ENCODE measurements around the gene DOCK11. TPM values are rescaled to one million over a fixed set of nuclear protein-coding genes. Genes with fewer than 3 reads are reported as not detected.

The DOCK11 gene
- total and polyA plus RNA-seq, 9 donors, result 16.1 to 35.5 (median 21.9) TPM

DNA sequence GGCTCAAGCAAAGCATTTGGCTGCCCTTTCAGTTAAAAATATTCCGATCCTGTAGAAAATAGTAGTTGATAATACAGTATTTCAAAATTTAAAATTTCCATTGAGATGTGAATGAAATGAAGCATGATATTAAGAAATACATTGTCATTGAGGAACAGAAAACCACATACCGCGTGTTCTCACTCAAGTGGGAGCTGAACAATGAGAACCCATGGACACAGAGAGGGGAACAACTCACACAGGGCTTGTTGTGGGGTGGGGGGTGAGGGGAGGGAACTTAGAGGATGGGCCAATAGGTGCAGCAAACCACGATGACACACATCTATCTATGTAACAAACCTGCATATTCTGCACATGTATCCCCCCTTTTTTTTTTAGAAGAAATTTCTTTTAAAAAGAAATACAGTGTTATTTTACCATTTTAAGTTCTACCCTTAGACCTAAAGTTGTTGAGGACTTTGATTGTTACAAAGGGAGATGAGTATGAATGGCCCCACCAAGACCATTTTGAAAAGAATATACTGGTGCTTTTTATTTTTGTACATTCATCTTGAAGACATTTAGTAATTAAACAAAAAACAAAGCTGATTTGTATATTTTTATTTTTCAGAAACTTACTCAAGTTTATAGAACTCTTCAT lies 179.8 kb downstream of the DOCK11 start:
- Histone ChIP-seq H3K4me3 (ENCODE audit: low read length) (no peak overlapping the region), H3K27me3 (ENCODE audit: control insufficient read depth, insufficient read depth, low read length) (no peaks in the 10 kb centered on the region), H3K27ac (ENCODE audit: low read length) (no peak overlapping the region), H3K9me3 (replicated peaks; ENCODE audit: control insufficient read depth, low read depth, low read length) (no peaks in the 10 kb centered on the region), H3K36me3 (ENCODE audit: control insufficient read depth, insufficient read depth, low read length) (no peaks in the 10 kb centered on the region), H3K4me1 (ENCODE audit: control insufficient read depth, insufficient read depth, low read length) (no peaks in the 10 kb centered on the region)
- DNase-seq, result no peak
- WGBS (ENCODE audit: insufficient coverage), result 90% methylated on average over 2 of the region's 4 CpGs

DNA sequence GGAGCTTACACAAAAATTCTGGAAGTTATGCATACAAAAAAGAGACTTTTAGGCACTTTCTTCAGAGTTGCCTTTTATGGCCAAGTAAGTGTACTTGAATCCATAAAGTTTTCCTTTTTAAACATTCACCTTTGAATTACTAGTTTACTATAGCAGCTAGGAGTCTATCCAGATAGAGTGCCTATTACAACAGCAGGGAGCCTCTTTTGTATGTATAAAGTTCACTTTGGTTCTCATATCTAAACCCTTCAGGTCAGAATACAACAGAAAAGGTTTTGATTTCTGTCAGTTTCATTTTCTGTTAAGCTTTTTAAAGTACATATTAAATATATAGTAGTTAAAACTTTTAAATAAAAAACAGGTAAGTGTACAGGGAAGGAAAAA lies 180.3 kb downstream of the DOCK11 start:
- Histone ChIP-seq H3K9me3 (replicated peaks; ENCODE audit: control insufficient read depth, low read depth, low read length) (no peaks in the 10 kb centered on the region), H3K27ac (ENCODE audit: low read length) (no peak overlapping the region), H3K36me3 (ENCODE audit: control insufficient read depth, insufficient read depth, low read length) (no peaks in the 10 kb centered on the region), H3K4me1 (ENCODE audit: control insufficient read depth, insufficient read depth, low read length) (no peaks in the 10 kb centered on the region), H3K27me3 (ENCODE audit: control insufficient read depth, insufficient read depth, low read length) (no peaks in the 10 kb centered on the region), H3K4me3 (ENCODE audit: low read length) (no peak overlapping the region)
- DNase-seq, result no peak

DNA sequence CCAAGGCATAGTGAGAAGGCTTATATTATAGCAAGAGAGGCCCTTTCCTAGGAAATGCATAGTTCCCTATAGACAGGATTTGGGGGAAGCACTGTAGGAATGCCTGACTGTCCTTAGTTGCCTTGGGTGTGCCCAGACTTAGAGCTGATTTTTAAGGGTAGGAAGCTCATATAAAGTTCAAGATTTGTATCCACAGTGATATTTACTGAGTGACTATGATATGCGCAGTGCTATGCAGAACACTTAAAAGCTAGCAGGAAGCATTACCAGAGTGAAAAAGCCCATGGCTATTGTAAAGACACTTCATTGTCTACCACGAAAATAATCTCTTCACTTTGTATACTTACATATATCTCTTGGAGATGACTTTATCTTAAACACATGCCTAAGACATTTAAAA lies 181.7 kb downstream of the DOCK11 start:
- Histone ChIP-seq H3K9me3 (replicated peaks; ENCODE audit: control insufficient read depth, low read depth, low read length) (no peaks in the 10 kb centered on the region), H3K27ac (ENCODE audit: low read length) (no peak overlapping the region), H3K36me3 (ENCODE audit: control insufficient read depth, insufficient read depth, low read length) (no peaks in the 10 kb centered on the region), H3K27me3 (ENCODE audit: control insufficient read depth, insufficient read depth, low read length) (no peaks in the 10 kb centered on the region), H3K4me3 (ENCODE audit: low read length) (no peak overlapping the region), H3K4me1 (ENCODE audit: control insufficient read depth, insufficient read depth, low read length) (no peaks in the 10 kb centered on the region)
- no peak for DNase-seq
- no CpG with 5 or more reads among the region's 2 CpGs for WGBS (ENCODE audit: insufficient coverage)

DNA sequence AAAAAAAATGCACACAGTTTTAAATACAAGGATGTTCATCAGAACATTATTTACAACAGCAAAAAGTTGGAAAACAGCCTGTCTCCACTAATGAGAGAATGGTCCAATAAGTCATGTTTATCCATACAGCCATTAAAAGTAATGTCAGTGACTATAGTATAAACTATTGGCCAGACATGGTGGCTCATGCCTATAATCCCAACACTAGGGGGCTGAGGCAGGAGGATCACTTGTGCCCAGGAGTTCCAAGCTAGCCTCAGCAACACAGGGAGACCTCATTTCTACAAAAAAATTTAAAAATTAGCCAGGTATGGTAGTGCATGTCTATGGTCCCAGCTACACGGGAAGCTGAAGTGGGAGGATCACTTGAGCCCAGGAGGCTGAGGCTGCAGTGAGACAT lies 183.7 kb downstream of the DOCK11 start:
- no CpG with 5 or more reads among the region's 1 CpG for WGBS (ENCODE audit: insufficient coverage)
- H3K4me3 ChIP-seq (ENCODE audit: low read length), result no peak overlapping the region
- H3K9me3 ChIP-seq (replicated peaks; ENCODE audit: control insufficient read depth, low read depth, low read length), result no peaks in the 10 kb centered on the region
- no peaks in the 10 kb centered on the region for H3K4me1 ChIP-seq (ENCODE audit: control insufficient read depth, insufficient read depth, low read length)
- no peak for DNase-seq
- H3K27me3 ChIP-seq (ENCODE audit: control insufficient read depth, insufficient read depth, low read length), result no peaks in the 10 kb centered on the region
- H3K36me3 ChIP-seq (ENCODE audit: control insufficient read depth, insufficient read depth, low read length), result no peaks in the 10 kb centered on the region
- no peak overlapping the region for H3K27ac ChIP-seq (ENCODE audit: low read length)

DNA sequence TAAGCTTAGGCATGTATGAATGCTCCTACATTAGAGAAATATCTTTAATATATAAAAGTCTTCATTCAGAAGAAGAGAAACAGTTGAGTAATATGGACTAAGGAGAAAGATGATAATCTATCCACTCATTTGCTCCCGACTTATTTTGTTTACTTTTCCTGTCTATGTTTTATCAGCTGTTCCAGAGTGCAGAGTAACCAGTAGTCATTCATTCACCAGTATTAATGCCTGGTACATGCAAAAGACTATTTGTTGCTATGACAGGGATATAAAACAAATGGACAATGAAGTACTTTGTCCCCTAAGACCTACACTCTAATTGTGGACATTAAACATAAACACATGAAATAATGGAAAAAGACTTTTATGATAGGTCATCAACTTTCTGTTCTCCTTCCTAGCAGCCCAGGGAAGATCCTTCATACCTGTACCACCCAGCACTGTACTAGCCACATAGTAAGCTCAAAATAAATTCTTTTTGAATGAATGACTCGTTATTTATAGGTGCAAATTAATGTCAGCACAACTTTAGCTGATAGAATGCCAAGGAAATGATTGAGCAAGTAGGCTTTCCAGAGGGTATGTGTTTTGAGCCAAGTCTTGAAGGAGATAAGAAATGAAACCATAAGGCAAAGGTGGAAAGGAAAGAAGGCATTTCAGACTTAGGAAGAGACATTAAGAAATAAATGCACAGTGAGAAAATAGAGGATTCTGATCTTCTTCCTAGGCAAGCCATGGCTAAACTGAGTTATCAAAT lies 186.8 kb downstream of the DOCK11 start:
- DNase-seq, result no peak
- no peaks in the 10 kb centered on the region for H3K36me3 ChIP-seq (ENCODE audit: control insufficient read depth, insufficient read depth, low read length)
- H3K9me3 ChIP-seq (replicated peaks; ENCODE audit: control insufficient read depth, low read depth, low read length), result no peaks in the 10 kb centered on the region
- 57% methylated on average over 1 of the region's 2 CpGs for WGBS (ENCODE audit: insufficient coverage)
- no peak overlapping the region for H3K4me3 ChIP-seq (ENCODE audit: low read length)
- no peaks in the 10 kb centered on the region for H3K27me3 ChIP-seq (ENCODE audit: control insufficient read depth, insufficient read depth, low read length)
- no peak overlapping the region for H3K27ac ChIP-seq (ENCODE audit: low read length)
- no peaks in the 10 kb centered on the region for H3K4me1 ChIP-seq (ENCODE audit: control insufficient read depth, insufficient read depth, low read length)

DNA sequence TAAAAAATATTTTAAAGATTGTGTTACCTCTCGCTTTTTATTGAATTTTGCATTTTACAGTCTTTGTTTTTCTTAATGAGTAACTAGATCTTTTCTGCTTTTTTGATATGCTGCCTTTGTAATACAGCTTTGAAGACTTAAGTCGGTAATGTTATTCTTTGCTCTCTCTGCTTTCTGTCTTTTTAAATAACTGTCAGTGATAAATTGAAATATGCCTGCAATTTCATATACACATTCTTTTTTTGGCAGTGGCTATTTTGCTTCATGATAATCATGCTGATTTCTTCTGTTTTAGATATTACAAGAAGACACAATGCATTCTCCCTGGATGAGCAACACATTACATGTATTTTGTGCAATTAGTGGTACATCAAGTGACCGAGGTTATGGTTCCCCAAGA lies 189.8 kb downstream of the DOCK11 start:
- no peaks in the 10 kb centered on the region for H3K36me3 ChIP-seq (ENCODE audit: control insufficient read depth, insufficient read depth, low read length)
- no peaks in the 10 kb centered on the region for H3K27me3 ChIP-seq (ENCODE audit: control insufficient read depth, insufficient read depth, low read length)
- 100% methylated on average over 1 of the region's 3 CpGs for WGBS (ENCODE audit: insufficient coverage)
- H3K27ac ChIP-seq (ENCODE audit: low read length), result no peak overlapping the region
- H3K4me1 ChIP-seq (ENCODE audit: control insufficient read depth, insufficient read depth, low read length), result no peaks in the 10 kb centered on the region
- no peak for DNase-seq
- H3K4me3 ChIP-seq (ENCODE audit: low read length), result no peak overlapping the region
- H3K9me3 ChIP-seq (replicated peaks; ENCODE audit: control insufficient read depth, low read depth, low read length), result no peaks in the 10 kb centered on the region

DNA sequence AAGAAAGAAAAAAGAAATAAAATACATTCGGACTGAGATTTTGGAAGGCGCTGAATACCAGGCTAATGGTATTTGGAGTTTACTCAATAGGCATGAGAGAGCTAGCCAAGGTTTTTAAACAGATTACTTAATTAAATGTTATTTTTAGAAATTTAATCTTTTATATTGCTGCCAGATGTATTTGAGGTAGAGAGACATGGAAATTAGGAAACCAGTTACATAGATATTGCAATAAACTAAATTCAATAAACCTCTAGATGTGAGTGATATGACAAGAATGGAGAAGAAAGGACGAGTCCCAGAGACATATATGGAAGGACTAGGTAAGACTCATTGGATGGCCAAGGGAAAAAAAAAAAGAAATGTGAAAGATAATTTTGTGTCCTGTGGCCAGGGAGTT lies 193.3 kb downstream of the DOCK11 start:
- Histone ChIP-seq H3K36me3 (ENCODE audit: control insufficient read depth, insufficient read depth, low read length) (no peaks in the 10 kb centered on the region), H3K4me1 (ENCODE audit: control insufficient read depth, insufficient read depth, low read length) (no peaks in the 10 kb centered on the region), H3K4me3 (ENCODE audit: low read length) (no peak overlapping the region), H3K27me3 (ENCODE audit: control insufficient read depth, insufficient read depth, low read length) (no peaks in the 10 kb centered on the region), H3K9me3 (replicated peaks; ENCODE audit: control insufficient read depth, low read depth, low read length) (no peaks in the 10 kb centered on the region), H3K27ac (ENCODE audit: low read length) (no peak overlapping the region)
- no CpG with 5 or more reads among the region's 3 CpGs for WGBS (ENCODE audit: insufficient coverage)
- no peak for DNase-seq

GRCh38 chrX:118693843-118694242 lies 198.2 kb downstream of the DOCK11 start:
- Histone ChIP-seq H3K4me3 (ENCODE audit: low read length) (no peak overlapping the region), H3K4me1 (ENCODE audit: control insufficient read depth, insufficient read depth, low read length) (no peaks in the 10 kb centered on the region), H3K27ac (ENCODE audit: low read length) (no peak overlapping the region), H3K27me3 (ENCODE audit: control insufficient read depth, insufficient read depth, low read length) (no peaks in the 10 kb centered on the region), H3K9me3 (replicated peaks; ENCODE audit: control insufficient read depth, low read depth, low read length) (no peaks in the 10 kb centered on the region), H3K36me3 (ENCODE audit: control insufficient read depth, insufficient read depth, low read length) (no peaks in the 10 kb centered on the region)
- WGBS (ENCODE audit: insufficient coverage), result no CpG with 5 or more reads among the region's 2 CpGs
- no peak for DNase-seq

DNA sequence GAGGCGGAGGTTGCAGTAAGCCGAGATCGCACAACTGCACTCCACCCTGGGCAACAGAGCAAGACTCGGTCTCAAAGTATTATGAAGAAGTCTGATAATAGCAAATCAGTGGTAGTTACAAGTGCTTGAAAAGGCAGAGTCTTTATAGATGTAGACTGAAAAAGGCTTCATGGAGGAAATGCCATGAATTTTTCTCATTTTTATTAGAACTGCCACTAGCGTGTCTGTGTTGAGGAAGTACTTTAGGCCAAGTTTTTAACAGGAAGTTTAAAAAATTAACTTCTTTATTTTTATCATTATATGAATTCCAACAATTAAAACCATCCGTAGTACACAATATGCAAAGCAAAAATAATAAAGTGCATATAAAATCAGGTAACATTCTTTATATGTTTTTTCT lies 199.0 kb downstream of the DOCK11 start:
- no peak overlapping the region for H3K27ac ChIP-seq (ENCODE audit: low read length)
- H3K9me3 ChIP-seq (replicated peaks; ENCODE audit: control insufficient read depth, low read depth, low read length), result no peaks in the 10 kb centered on the region
- 76% methylated on average over 4 of the region's 6 CpGs for WGBS (ENCODE audit: insufficient coverage)
- DNase-seq, result no peak
- no peaks in the 10 kb centered on the region for H3K36me3 ChIP-seq (ENCODE audit: control insufficient read depth, insufficient read depth, low read length)
- no peaks in the 10 kb centered on the region for H3K4me1 ChIP-seq (ENCODE audit: control insufficient read depth, insufficient read depth, low read length)
- no peak overlapping the region for H3K4me3 ChIP-seq (ENCODE audit: low read length)
- no peaks in the 10 kb centered on the region for H3K27me3 ChIP-seq (ENCODE audit: control insufficient read depth, insufficient read depth, low read length)

DNA sequence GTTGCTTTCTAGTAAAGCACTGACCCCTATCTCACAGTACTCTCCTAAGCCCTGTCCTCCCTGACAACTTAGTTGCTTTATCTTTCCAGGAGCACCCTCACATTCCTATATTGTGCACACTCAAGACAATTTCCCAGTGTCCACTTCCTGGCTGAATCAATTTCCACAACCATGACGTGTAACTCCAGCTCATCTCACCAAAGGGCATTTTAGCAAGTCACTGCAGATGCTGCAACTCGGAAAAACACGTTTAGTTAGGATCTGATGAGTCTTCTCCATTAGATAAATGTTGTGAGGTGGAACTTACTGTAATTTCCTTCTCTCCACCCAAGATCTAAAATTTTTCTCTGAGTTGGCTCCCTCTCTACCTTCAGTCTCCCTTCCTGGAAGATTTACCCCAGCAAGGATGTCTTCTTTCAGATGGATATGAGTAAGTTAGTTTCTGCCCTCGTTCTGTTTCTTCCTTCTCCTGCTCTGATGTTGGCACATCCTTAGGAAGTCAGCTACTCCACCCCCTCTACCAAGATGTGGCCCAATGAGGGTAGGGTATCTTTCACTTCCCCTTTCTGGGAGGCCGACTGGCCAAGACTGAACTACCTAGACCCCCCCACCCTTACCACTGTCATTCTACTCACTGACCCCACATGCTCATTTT lies 203.0 kb downstream of the DOCK11 start:
- no peaks in the 10 kb centered on the region for H3K36me3 ChIP-seq (ENCODE audit: control insufficient read depth, insufficient read depth, low read length)
- H3K9me3 ChIP-seq (replicated peaks; ENCODE audit: control insufficient read depth, low read depth, low read length), result no peaks in the 10 kb centered on the region
- H3K4me1 ChIP-seq (ENCODE audit: control insufficient read depth, insufficient read depth, low read length), result no peaks in the 10 kb centered on the region
- H3K4me3 ChIP-seq (ENCODE audit: low read length), result no peak overlapping the region
- WGBS (ENCODE audit: insufficient coverage), result no CpG with 5 or more reads among the region's 5 CpGs
- H3K27me3 ChIP-seq (ENCODE audit: control insufficient read depth, insufficient read depth, low read length), result no peaks in the 10 kb centered on the region
- DNase-seq, result peak; percentile 36
- H3K27ac ChIP-seq (ENCODE audit: low read length), result no peak overlapping the region
